ENCODE measurements around the gene INPP4B.

The INPP4B gene

GRCh38 chr4:142467088-142467487, 379.0 kb downstream of the INPP4B start:
- H3K4me3 ChIP-seq (replicated peaks in 1 of 2; ENCODE audit: low read depth in 2 of 2, low read length in 2 of 2), result no peak overlapping the region
- TF ChIP-seq, protein P1, sequence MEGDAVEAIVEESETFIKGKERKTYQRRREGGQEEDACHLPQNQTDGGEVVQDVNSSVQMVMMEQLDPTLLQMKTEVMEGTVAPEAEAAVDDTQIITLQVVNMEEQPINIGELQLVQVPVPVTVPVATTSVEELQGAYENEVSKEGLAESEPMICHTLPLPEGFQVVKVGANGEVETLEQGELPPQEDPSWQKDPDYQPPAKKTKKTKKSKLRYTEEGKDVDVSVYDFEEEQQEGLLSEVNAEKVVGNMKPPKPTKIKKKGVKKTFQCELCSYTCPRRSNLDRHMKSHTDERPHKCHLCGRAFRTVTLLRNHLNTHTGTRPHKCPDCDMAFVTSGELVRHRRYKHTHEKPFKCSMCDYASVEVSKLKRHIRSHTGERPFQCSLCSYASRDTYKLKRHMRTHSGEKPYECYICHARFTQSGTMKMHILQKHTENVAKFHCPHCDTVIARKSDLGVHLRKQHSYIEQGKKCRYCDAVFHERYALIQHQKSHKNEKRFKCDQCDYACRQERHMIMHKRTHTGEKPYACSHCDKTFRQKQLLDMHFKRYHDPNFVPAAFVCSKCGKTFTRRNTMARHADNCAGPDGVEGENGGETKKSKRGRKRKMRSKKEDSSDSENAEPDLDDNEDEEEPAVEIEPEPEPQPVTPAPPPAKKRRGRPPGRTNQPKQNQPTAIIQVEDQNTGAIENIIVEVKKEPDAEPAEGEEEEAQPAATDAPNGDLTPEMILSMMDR (IDR thresholded peaks at IDR 0.05; ENCODE audit: low read depth, low read length), result no peak
- no peak for DNase-seq (ENCODE audit: low read depth in 2 of 2)

GRCh38 chr4:142465526-142465925, 380.6 kb downstream of the INPP4B start:
- no peak overlapping the region for H3K4me3 ChIP-seq (replicated peaks in 1 of 2; ENCODE audit: low read depth in 2 of 2, low read length in 2 of 2)
- TF ChIP-seq, protein P1 (IDR thresholded peaks at IDR 0.05; ENCODE audit: low read depth, low read length), result no peak
- no peak for DNase-seq (ENCODE audit: low read depth in 2 of 2)

DNA sequence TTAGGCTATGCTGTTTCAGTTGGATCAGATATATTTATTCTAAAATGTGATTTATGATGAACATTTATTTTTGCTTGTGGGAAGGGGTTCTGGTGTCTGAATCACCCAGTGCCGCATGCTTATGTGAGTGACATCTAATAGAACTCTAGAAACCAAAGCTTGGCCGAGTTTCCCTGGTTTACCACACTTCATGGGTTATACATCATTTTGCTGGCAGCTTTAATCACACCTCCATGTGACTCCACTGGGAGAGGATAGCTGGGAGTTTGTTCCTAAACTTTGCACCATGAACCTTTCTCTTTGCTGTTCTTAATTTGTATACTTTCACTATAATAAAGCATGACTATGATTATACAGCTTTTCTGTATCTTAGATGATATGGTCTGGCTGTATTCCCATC, 382.9 kb downstream of the INPP4B start:
- TF ChIP-seq, protein P1 (IDR thresholded peaks at IDR 0.05; ENCODE audit: low read depth, low read length), result no peak
- no peak for DNase-seq (ENCODE audit: low read depth in 2 of 2)
- H3K4me3 ChIP-seq (replicated peaks in 1 of 2; ENCODE audit: low read depth in 2 of 2, low read length in 2 of 2), result no peak overlapping the region

DNA sequence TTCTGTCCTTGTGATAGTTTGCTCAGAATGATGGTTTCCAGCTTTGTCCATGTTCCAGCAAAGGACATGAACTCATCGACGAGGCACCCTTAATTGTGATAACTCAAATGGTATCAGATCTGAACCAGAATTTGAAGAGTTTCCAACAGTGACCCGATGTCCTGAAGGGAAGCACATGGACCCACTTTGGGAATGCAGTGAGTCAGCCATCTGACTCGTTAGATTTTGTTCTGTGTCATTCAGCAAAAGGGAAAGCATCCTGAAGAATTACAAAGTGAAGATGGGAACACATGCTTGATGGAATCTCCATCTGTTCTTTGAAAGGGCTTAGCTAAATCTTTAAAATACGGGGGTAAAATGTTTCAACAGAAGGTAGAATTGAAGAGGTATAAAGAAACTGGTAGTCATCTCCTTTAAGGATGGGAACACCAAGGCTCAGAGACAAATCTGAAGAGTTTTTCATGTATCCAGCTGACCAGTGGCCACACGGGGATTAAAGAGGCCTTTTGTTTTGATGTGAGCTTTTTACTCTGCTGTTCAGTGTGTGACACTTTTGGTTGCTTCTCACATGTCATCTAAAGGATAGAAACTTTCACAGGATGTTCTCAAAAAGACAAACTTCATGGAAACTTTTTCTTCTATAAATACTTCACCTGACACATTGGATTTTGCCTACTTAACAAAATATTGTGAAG, 393.8 kb downstream of the INPP4B start:
- DNase-seq (ENCODE audit: low read depth in 2 of 2), result peak; percentile 22 to 43
- no peak overlapping the region for H3K4me3 ChIP-seq (replicated peaks in 1 of 2; ENCODE audit: low read depth in 2 of 2, low read length in 2 of 2)
- TF ChIP-seq, protein P1 (IDR thresholded peaks at IDR 0.05; ENCODE audit: low read depth, low read length), result no peak

DNA sequence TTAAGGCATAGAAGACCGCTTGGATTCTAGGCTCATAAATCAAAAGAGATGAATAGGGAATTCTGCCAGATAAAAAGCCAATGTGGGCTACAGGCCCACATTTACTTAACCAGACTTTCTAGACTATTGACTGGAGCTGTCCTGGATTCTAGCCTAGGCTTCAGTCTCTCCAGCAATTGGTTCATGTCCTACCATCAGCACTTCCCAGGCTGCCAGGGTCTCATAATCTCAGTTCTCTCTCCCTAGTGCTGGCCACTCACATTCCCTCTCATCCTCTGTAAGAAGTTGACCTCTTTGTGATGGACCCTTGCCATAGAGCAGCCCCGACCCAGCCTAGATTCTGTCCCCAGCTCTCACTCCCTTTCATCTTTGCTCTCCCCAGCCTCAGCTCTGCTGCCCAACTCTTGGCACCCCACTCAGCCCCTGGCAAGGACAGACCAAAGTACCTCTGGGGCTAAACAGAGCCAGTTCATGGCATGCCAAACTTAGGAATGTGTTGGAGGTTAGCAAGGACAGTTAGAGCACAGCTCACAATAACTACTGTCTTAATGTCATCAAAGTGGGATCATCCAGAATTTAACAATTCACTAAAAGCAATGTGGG, 396.2 kb downstream of the INPP4B start:
- TF ChIP-seq, protein P1 (IDR thresholded peaks at IDR 0.05; ENCODE audit: low read depth, low read length), result no peak
- no peak overlapping the region for H3K4me3 ChIP-seq (replicated peaks in 1 of 2; ENCODE audit: low read depth in 2 of 2, low read length in 2 of 2)
- no peak for DNase-seq (ENCODE audit: low read depth in 2 of 2)

DNA sequence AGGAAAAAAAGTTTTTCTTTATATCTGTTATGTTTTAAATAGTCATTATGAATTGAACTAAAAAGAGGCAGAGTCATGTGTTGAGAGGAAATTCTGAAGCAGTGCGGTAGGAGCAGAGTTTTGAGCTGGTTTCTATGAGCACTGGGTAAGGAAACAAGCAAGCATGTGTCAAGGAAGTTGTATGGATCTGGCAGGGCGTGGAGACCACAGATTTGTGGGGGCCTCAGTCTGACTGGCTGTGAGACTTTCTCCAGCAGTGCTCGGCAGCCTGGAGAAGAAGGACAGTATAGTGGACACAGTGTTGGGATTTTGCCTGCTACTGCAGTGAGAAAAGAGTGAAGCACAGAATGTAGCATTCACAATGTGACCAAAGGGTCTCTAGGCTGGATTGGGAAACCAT, 399.1 kb downstream of the INPP4B start:
- no peak for DNase-seq (ENCODE audit: low read depth in 2 of 2)
- TF ChIP-seq, protein P1 (IDR thresholded peaks at IDR 0.05; ENCODE audit: low read depth, low read length), result no peak
- H3K4me3 ChIP-seq (replicated peaks in 1 of 2; ENCODE audit: low read depth in 2 of 2, low read length in 2 of 2), result no peak overlapping the region
